NCI-H1417 (cell line): Measurements from ENCODE around the gene LAMA4.

Experiments
- DNase-seq, 3 experiments: peaks; one replicate each; lab custom pipeline; 2025; lab: John Stamatoyannopoulos, UW

LAMA4 gene

GRCh38 chr6:112253841-112254816 lies at the start of gene LAMA4:
Gene LAMA4 (minus strand): TSS chr6:112254567. CDS start chr6:112254150, 417 bp downstream.
- DNase-seq: peak in 2 of 3 experiments; percentile 71 to 72

GRCh38 chr6:112302142-112302705 lies 47.9 kb upstream of the LAMA4 start:
- DNase-seq: no peak

- no peak for DNase-seq
Observed at GRCh38 chr6:112300896-112301295, 46.5 kb upstream of the LAMA4 start.

GRCh38 chr6:112298816-112299281 lies 44.5 kb upstream of the LAMA4 start:
- DNase-seq: no peak

GRCh38 chr6:112298021-112298745 lies 43.8 kb upstream of the LAMA4 start:
- no peak for DNase-seq

GRCh38 chr6:112296694-112297093 lies 42.3 kb upstream of the LAMA4 start:
- no peak for DNase-seq

- DNase-seq: no peak
Observed at GRCh38 chr6:112296122-112296521, 41.8 kb upstream of the LAMA4 start.

GRCh38 chr6:112291161-112291762 lies 36.9 kb upstream of the LAMA4 start:
- no peak for DNase-seq

- DNase-seq: no peak
Observed at GRCh38 chr6:112289038-112289566, 34.7 kb upstream of the LAMA4 start.

GRCh38 chr6:112288475-112288874 lies 34.1 kb upstream of the LAMA4 start:
- no peak for DNase-seq

- peak in 1 of 3 experiments; percentile 26 for DNase-seq
Observed at GRCh38 chr6:112287577-112288225, 33.3 kb upstream of the LAMA4 start.

- no peak for DNase-seq
Observed at GRCh38 chr6:112286500-112287144, 32.3 kb upstream of the LAMA4 start.

- no peak for DNase-seq
Observed at GRCh38 chr6:112286010-112286409, 31.6 kb upstream of the LAMA4 start.

- DNase-seq: no peak
Observed at GRCh38 chr6:112284603-112285002, 30.2 kb upstream of the LAMA4 start.

GRCh38 chr6:112283621-112284020 lies 29.3 kb upstream of the LAMA4 start:
- DNase-seq: no peak

GRCh38 chr6:112281821-112282615 lies 27.7 kb upstream of the LAMA4 start:
- peak in 1 of 3 experiments; percentile 53 for DNase-seq

GRCh38 chr6:112279031-112279935 lies 24.9 kb upstream of the LAMA4 start:
- no peak for DNase-seq

- DNase-seq: no peak
Observed at GRCh38 chr6:112275365-112275764, 21.0 kb upstream of the LAMA4 start.

GRCh38 chr6:112274774-112275173 lies 20.4 kb upstream of the LAMA4 start:
- DNase-seq: no peak
